Transverse colon (tissue), 4 donors: ENCODE data around the gene FAM53A. TPM values are rescaled to one million over a fixed set of nuclear protein-coding genes. Genes with fewer than 3 reads are reported as not detected.

ENCODE experiments used
- DNase-seq: peaks from one replicate; pipeline ENCODE4 v3.0.0-alpha.2; 2019
- H3K27ac ChIP-seq, 4 donors: fragments of 200-600 bp; sonication (generic); 2 replicates each; pipeline ENCODE4 v1.5.1; 2016 to 2018; ENCODE audit warnings: inconsistent platforms in 4 of 4
- H3K27me3 ChIP-seq: fragments of 200-600 bp; sonication (generic); 2 replicates; pipeline ENCODE4 v1.5.1; 2017; ENCODE audit warnings: inconsistent platforms
- H3K36me3 ChIP-seq, 4 donors: fragments of 200-600 bp; sonication (generic); 2 replicates each; pipeline ENCODE4 v1.5.1; 2017 to 2019; ENCODE audit warnings: inconsistent platforms in 4 of 4
- H3K4me1 ChIP-seq, 4 donors: fragments of 200-600 bp; sonication (generic); 2 replicates each; pipeline ENCODE4 v1.5.1; 2017 to 2020; ENCODE audit warnings: inconsistent platforms in 4 of 4
- H3K4me3 ChIP-seq, 4 donors: fragments of 200-600 bp; sonication (generic); 1 replicate in 1 of 4; 2 replicates in 3 of 4; pipeline versions ENCODE4 v1.5.1 to v1.6.1; 2017 to 2019; ENCODE audit warnings: inconsistent platforms in 4 of 4
- H3K9me3 ChIP-seq, 2 donors: fragments of 200-600 bp; sonication (generic); 2 replicates each; pipeline ENCODE4 v1.5.1; 2017 to 2019; ENCODE audit warnings: inconsistent platforms in 2 of 2
- EP300 ChIP-seq: sonication (generic); formaldehyde crosslinking; IDR thresholded peaks from one replicate; pipeline ENCODE4 v1.6.1; 2017; ENCODE audit warnings: antibody characterized with exemption, low read depth
- POLR2A ChIP-seq: fragments of 450-650 bp; IDR thresholded peaks from one replicate; pipeline ENCODE4 v1.6.1; 2016; ENCODE audit warnings: antibody characterized with exemption, mild to moderate bottlenecking, moderate library complexity
- POLR2AphosphoS5 ChIP-seq, 3 donors: sonication (generic); formaldehyde crosslinking; IDR thresholded peaks; one replicate each; pipeline ENCODE4 v1.6.1; 2016; ENCODE audit warnings: antibody characterized with exemption in 3 of 3
- WGBS, 2 donors: methylation state at CpG; one replicate each; pipeline ENCODE4 v1.1.5; 2018; ENCODE audit warnings: low coverage in 1 of 2; 5-methylcytosine and 5-hydroxymethylcytosine counted together
- in situ Hi-C, 4 donors: fragments of 200-750 bp; cut with MboI; loops; one replicate each; pipeline versions ENCODE4 v1.15.0 to v1.15.1; 2017; ENCODE audit warnings: low sequenced_read_pairs in 3 of 4, low pct_ligation_motif_present in 1 of 4, low pct_unique_long_range_greater_than_20kb in 1 of 4
- intact Hi-C: fragments of 100-400 bp; cut with DNase I; formaldehyde crosslinking; loops from one replicate; pipeline ENCODE4 v1.15.1; 2023; ENCODE audit warnings: low total_unique reads
- total RNA-seq, 4 donors: library from RNA; depleted of rRNA; stranded (reverse); fragments of >200 nt; gene quantifications; one replicate each; pipeline ENCODE4 v1.1.0, GENCODE V29; 2016
- TF ChIP-seq, protein P1 (sequence below), 5 experiments: fragments of 200-600 bp in 3 of 5; fragments of 450-650 bp in 2 of 5; sonication (generic) in 3 of 5; IDR thresholded peaks; 1 replicate in 2 of 5; 2 replicates in 3 of 5; pipeline ENCODE4 v1.5.1; 2016 to 2017; ENCODE audit warnings: antibody characterized with exemption in 5 of 5, inconsistent platforms in 3 of 5, mild to moderate bottlenecking in 2 of 5, moderate library complexity in 1 of 5

FAM53A gene
- total RNA-seq, 4 donors from 2014 or later: 1.4 to 32.9 (median 2.7) TPM

DNA sequence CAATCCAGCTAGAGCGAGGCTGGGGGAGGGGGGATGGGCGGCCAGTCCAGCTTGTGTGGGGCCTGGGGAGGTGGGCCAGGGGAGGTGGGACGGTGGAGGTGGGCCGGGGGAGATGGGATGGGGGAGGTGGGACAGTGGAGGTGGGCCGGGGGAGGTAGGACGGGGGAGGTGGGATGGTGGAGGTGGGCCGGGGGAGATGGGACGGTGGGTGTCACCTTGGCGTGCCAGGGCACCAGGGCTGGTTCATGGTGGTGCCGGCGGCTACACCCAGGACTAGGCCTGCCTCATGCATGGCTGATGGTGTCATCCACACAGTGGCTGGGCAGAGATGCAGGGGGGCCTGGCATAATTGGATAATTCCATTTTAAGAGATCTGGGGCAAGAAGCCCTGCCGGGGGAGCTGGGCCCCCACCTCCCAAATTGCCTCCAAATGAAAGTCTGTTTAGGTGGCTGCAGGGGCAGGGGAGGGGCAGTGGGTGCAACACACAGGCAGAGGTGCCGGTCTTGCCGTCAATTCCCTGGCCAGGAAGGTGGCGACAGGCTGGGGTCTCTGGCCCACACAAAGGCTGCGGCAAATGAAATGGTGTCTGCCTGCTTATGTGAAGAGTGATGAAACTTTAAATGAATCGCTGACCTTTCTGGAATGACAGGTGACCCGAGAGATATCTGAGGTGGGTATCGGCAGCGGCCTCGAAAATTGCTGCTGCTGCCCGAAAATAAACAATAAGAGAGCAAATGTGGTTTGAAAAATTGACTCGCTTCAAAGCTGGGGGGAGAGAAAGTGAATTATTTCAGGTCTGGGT lies 82.1 kb downstream of the FAM53A start:
- TF ChIP-seq, protein P1, sequence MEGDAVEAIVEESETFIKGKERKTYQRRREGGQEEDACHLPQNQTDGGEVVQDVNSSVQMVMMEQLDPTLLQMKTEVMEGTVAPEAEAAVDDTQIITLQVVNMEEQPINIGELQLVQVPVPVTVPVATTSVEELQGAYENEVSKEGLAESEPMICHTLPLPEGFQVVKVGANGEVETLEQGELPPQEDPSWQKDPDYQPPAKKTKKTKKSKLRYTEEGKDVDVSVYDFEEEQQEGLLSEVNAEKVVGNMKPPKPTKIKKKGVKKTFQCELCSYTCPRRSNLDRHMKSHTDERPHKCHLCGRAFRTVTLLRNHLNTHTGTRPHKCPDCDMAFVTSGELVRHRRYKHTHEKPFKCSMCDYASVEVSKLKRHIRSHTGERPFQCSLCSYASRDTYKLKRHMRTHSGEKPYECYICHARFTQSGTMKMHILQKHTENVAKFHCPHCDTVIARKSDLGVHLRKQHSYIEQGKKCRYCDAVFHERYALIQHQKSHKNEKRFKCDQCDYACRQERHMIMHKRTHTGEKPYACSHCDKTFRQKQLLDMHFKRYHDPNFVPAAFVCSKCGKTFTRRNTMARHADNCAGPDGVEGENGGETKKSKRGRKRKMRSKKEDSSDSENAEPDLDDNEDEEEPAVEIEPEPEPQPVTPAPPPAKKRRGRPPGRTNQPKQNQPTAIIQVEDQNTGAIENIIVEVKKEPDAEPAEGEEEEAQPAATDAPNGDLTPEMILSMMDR (IDR thresholded peaks at IDR 0.05): no peak
- TF ChIP-seq POLR2AphosphoS5 (IDR thresholded peaks at IDR 0.05): no peak
- TF ChIP-seq EP300: no peak
- TF ChIP-seq POLR2A: no peak
- no peak overlapping the region for H3K4me3 ChIP-seq
- in situ Hi-C loops (loop anchor here in 2 of 4 donors (25.0 kb wide), 1 partner anchor 240 kb away; no protein-coding TSS in a partner anchor), intact Hi-C loops (no loop called here)
- DNase-seq: no peak
- H3K4me1 ChIP-seq: no peaks in the 10 kb centered on the region
- no peak overlapping the region for H3K27ac ChIP-seq
- peaks cover 32% of the 10 kb centered on the region for H3K27me3 ChIP-seq
- WGBS, 2 donors: 84 to 88% methylated on average over 11 to 19 of the region's 23 CpGs
- H3K36me3 ChIP-seq: no peaks in the 10 kb centered on the region
- no peaks in the 10 kb centered on the region for H3K9me3 ChIP-seq

DNA sequence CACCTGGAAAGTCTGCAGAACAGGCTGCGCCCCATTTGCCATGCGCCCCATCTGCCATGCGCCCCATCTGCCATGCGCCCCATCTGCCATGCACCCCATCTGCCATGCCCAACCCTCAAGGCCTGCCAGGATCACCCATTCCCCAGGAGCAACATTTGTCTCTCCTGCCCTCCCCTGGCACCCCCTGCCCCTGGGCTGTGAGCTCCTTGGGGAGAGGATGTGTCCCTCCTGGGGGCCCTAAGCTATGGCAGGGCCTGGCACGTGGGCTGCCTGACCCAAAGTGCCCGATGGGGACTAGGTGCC lies 82.6 kb downstream of the FAM53A start:
- no peak for TF ChIP-seq POLR2A
- TF ChIP-seq, protein P1 (IDR thresholded peaks at IDR 0.05): no peak
- no peak for TF ChIP-seq POLR2AphosphoS5 (IDR thresholded peaks at IDR 0.05)
- TF ChIP-seq EP300: no peak
- H3K36me3 ChIP-seq: no peaks in the 10 kb centered on the region
- no peak overlapping the region for H3K27ac ChIP-seq
- in situ Hi-C loops: loop anchor here in 2 of 4 donors (25.0 kb wide), 1 partner anchor 239 kb away; no protein-coding TSS in a partner anchor
- WGBS, 2 donors: no CpG with 5 or more reads among the region's 6 CpGs
- H3K27me3 ChIP-seq: peaks cover 32% of the 10 kb centered on the region
- intact Hi-C loops: no loop called here
- H3K9me3 ChIP-seq: no peaks in the 10 kb centered on the region
- no peaks in the 10 kb centered on the region for H3K4me1 ChIP-seq
- DNase-seq: no peak
- H3K4me3 ChIP-seq: no peak overlapping the region

DNA sequence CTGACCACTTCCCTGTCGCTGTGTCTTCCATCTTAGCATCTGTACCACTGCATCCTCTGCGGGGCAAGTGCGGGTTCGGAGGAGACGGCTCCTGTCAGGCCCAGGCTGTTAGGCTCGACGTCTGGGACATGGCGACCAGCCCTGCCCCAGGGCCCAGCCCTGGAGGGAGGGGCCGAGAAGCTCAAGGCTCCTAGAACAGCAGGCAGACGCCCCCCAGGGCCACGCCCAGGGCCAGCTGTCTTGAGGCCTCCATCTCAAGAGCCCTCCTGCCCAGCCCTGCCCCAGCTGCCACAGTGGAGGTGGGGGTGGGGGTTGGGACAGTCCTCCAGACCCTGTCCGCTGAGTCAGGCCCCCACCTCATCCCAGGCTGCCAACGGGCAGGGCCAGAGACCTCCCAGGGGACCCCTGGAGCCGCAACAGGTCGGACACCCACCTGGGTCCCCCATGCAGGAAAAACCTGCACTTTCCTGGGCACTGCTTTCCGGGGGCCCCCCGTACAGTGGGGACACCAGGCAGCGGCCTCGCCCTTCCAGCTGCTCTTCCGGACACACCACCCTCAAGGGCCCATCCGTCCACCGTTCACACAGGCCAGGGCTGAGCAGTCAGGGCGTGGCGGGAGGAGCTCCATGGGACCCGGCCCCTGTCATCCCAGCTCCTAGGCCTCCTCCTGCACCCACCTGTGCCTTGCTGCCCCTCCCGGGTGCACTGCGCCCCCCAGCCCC lies 83.1 kb downstream of the FAM53A start:
- intact Hi-C loops: no loop called here
- no peak overlapping the region for H3K27ac ChIP-seq
- no peaks in the 10 kb centered on the region for H3K36me3 ChIP-seq
- no peak for DNase-seq
- 83% methylated on average over 8 of the region's 27 CpGs; no CpG with 5 or more reads in 1 of the 2 donors for WGBS, 2 donors
- no peak overlapping the region for H3K4me3 ChIP-seq
- in situ Hi-C loops: loop anchor here in 2 of 4 donors (25.0 kb wide), 1 partner anchor 239 kb away; no protein-coding TSS in a partner anchor
- TF ChIP-seq, protein P1 (IDR thresholded peaks at IDR 0.05): no peak
- TF ChIP-seq POLR2A (no peak), EP300 (no peak), POLR2AphosphoS5 (IDR thresholded peaks at IDR 0.05) (no peak)
- no peaks in the 10 kb centered on the region for H3K4me1 ChIP-seq
- peaks cover 32% of the 10 kb centered on the region for H3K27me3 ChIP-seq
- no peaks in the 10 kb centered on the region for H3K9me3 ChIP-seq

DNA sequence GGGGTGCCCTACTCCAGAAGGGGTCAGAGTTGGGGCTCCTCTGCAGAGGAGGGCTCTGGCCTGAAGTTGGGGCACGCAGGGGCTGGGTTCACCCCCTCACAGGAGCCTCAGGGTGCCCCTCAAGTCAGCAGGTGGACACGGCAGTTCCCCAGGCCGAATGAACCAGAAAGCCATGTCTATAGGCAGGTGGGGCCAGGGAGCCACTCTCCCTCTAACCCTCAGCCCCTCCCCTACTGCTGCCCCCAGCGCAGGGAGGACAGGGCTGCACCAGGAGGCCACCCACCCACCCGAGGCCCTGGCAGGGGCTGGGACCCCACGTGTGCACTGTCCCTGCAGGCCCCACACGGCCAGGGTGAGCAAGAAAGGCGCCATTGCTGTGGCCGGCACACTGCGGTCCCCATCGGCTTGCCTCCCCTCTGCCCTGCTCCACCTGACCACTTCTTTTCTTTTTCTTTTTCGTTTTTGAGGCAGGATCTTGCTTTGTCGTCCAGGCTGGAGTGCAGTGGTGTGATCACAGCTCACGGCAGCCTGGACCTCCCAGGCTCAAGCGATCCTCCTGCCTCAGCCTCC lies 83.8 kb downstream of the FAM53A start:
- in situ Hi-C loops (loop anchor here in 2 of 4 donors (25.0 kb wide), 1 partner anchor 238 kb away; no protein-coding TSS in a partner anchor), intact Hi-C loops (no loop called here)
- Histone ChIP-seq H3K9me3 (no peaks in the 10 kb centered on the region), H3K27ac (no peak overlapping the region), H3K27me3 (peaks cover 32% of the 10 kb centered on the region), H3K36me3 (no peaks in the 10 kb centered on the region), H3K4me1 (no peaks in the 10 kb centered on the region), H3K4me3 (no peak overlapping the region)
- DNase-seq: no peak
- TF ChIP-seq POLR2A: no peak
- TF ChIP-seq POLR2AphosphoS5 (IDR thresholded peaks at IDR 0.05): no peak
- TF ChIP-seq EP300: no peak
- TF ChIP-seq, protein P1 (IDR thresholded peaks at IDR 0.05): no peak
- 79 to 81% methylated on average over 5 to 13 of the region's 15 CpGs for WGBS, 2 donors
